ENCODE results near the gene TBC1D8. TPM values are rescaled to one million over a fixed set of nuclear protein-coding genes. Genes with fewer than 3 reads are reported as not detected.

TBC1D8 gene
- total and polyA plus RNA-seq, 2 experiments from 2014 or later = 18.0 to 36.9 TPM

DNA sequence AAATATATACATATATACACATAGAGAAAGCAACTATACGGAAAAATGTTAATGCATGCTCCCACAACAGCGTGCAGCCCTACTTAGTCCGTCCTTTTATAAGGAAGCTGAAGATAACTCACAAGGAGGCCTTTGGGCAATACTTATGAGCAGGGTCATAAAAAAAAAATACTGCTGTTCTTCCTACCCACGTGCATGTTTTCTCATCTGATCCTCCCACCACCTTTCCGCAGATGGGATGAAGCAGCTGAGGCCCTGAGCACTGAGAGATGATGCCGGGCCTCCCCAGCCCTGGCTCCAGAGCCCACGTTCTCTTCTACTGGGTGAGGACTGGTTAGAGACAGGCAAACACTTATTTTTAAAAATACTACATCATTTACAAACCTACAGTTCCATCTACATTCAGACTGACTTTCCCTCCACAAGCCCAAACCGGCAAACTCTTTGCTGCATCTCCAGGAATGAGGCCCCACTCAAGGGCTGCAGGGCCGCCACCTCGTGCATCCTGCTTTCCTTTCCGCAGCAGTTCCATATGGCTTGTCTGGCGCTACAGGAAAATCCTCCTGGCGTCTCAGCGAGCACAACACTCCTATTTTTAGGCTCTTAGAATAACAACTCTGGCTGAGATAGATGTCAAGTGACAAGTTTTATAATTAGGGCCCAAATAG is 41.6 kb downstream of the TBC1D8 start:
- Histone ChIP-seq H3K4me2 (peak overlapping the region; percentile 64), H2AFZ (no peak overlapping the region), H3K9me2 (ENCODE audit: insufficient read depth) (no peaks in the 10 kb centered on the region), H3K4me3 (no peak overlapping the region), H3K79me2 (replicated peaks; ENCODE audit: insufficient read depth) (peaks cover 84% of the 10 kb centered on the region), H4K20me1 (replicated peaks; ENCODE audit: insufficient read depth) (peaks cover 8% of the 10 kb centered on the region), H3F3A (replicated peaks; ENCODE audit: low read depth) (0 out of 2 replicates have a peak, but pooled peaks cover 3% of the 10 kb centered on the region), H3K36me3 (ENCODE audit: insufficient read depth) (no peaks in the 10 kb centered on the region), H3K27me3 (ENCODE audit: insufficient read depth) (no peaks in the 10 kb centered on the region), H3K4me1 (ENCODE audit: insufficient read depth) (peaks cover 65% of the 10 kb centered on the region), H3K27ac (ENCODE audit: low read depth) (no peak overlapping the region)
- H3K9me3 Mint-ChIP-seq = no peaks in the 10 kb centered on the region
- H3K27ac Mint-ChIP-seq = peak overlapping the region; percentile 34; the same call in 1 of the 2 replicates
- no peak for TF ChIP-seq ZNF331 (CRISPR knock-in tag; IDR thresholded peaks at IDR 0.05; ENCODE audit: low read depth)
- peaks cover 6% of the 10 kb centered on the region for H3K27me3 Mint-ChIP-seq (ENCODE audit: insufficient read depth, low read depth, poor library complexity)
- no peak overlapping the region for H3K4me3 Mint-ChIP-seq
- 0 out of 3 replicates have a peak, but pooled peaks have one; percentile 9 for ATAC-seq
- H3K36me3 Mint-ChIP-seq (ENCODE audit: low read depth) = no peaks in the 10 kb centered on the region
- peaks cover 73% of the 10 kb centered on the region for H3K4me1 Mint-ChIP-seq
- peak; percentile 36 for DNase-seq (ENCODE audit: low spot score)

DNA sequence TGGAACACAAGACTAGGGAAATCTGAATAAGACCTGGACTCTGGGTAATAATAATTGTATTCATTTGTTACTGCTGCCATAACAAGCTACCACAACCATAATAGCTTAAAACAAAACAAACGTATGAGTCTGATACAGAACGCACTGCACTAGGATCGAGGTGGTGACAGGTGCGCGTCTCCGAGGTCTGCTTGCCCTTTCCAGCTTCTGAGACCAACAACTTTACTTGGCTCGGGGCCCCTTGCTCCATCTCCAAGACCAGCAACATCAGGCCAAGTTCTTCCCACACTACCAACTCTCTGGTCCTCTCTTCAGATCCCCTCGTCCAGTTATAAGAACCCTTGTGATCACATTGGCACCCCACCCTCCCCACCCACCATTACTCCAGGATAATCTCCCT is 42.8 kb downstream of the TBC1D8 start:
- Histone ChIP-seq H3K4me3 (no peak overlapping the region), H3F3A (replicated peaks; ENCODE audit: low read depth) (no peaks in the 10 kb centered on the region), H3K4me2 (no peak overlapping the region), H3K27me3 (ENCODE audit: insufficient read depth) (no peaks in the 10 kb centered on the region), H2AFZ (no peak overlapping the region), H3K9me2 (ENCODE audit: insufficient read depth) (no peaks in the 10 kb centered on the region), H3K79me2 (replicated peaks; ENCODE audit: insufficient read depth) (peaks cover 96% of the 10 kb centered on the region), H3K4me1 (ENCODE audit: insufficient read depth) (peaks cover 57% of the 10 kb centered on the region), H4K20me1 (replicated peaks; ENCODE audit: insufficient read depth) (peaks cover 8% of the 10 kb centered on the region), H3K36me3 (ENCODE audit: insufficient read depth) (no peaks in the 10 kb centered on the region), H3K27ac (ENCODE audit: low read depth) (no peak overlapping the region)
- peaks cover 10% of the 10 kb centered on the region; the same call in 2 of the 3 replicates for H3K36me3 Mint-ChIP-seq (ENCODE audit: low read depth)
- peaks cover 6% of the 10 kb centered on the region for H3K27me3 Mint-ChIP-seq (ENCODE audit: insufficient read depth, low read depth, poor library complexity)
- no peak overlapping the region for H3K27ac Mint-ChIP-seq
- peaks cover 8% of the 10 kb centered on the region; the same call in 1 of the 3 replicates for H3K9me3 Mint-ChIP-seq
- ATAC-seq (no peak), DNase-seq (ENCODE audit: low spot score) (no peak)
- H3K4me1 Mint-ChIP-seq = peaks cover 67% of the 10 kb centered on the region
- no peak overlapping the region for H3K4me3 Mint-ChIP-seq
- TF ChIP-seq CREB1 (CRISPR knock-in tag; IDR thresholded peaks at IDR 0.05; ENCODE audit: low read depth) (no peak), EZH2 (IDR thresholded peaks at IDR 0.05; ENCODE audit: low read depth, unreplicated experiment) (no peak), ZNF114 (CRISPR knock-in tag; IDR thresholded peaks at IDR 0.05) (no peak), POLR2AphosphoS5 (IDR thresholded peaks at IDR 0.05; ENCODE audit: low read depth) (no peak), JUNB (IDR thresholded peaks at IDR 0.05; ENCODE audit: unreplicated experiment) (no peak)
- TF ChIP-seq, protein P1, sequence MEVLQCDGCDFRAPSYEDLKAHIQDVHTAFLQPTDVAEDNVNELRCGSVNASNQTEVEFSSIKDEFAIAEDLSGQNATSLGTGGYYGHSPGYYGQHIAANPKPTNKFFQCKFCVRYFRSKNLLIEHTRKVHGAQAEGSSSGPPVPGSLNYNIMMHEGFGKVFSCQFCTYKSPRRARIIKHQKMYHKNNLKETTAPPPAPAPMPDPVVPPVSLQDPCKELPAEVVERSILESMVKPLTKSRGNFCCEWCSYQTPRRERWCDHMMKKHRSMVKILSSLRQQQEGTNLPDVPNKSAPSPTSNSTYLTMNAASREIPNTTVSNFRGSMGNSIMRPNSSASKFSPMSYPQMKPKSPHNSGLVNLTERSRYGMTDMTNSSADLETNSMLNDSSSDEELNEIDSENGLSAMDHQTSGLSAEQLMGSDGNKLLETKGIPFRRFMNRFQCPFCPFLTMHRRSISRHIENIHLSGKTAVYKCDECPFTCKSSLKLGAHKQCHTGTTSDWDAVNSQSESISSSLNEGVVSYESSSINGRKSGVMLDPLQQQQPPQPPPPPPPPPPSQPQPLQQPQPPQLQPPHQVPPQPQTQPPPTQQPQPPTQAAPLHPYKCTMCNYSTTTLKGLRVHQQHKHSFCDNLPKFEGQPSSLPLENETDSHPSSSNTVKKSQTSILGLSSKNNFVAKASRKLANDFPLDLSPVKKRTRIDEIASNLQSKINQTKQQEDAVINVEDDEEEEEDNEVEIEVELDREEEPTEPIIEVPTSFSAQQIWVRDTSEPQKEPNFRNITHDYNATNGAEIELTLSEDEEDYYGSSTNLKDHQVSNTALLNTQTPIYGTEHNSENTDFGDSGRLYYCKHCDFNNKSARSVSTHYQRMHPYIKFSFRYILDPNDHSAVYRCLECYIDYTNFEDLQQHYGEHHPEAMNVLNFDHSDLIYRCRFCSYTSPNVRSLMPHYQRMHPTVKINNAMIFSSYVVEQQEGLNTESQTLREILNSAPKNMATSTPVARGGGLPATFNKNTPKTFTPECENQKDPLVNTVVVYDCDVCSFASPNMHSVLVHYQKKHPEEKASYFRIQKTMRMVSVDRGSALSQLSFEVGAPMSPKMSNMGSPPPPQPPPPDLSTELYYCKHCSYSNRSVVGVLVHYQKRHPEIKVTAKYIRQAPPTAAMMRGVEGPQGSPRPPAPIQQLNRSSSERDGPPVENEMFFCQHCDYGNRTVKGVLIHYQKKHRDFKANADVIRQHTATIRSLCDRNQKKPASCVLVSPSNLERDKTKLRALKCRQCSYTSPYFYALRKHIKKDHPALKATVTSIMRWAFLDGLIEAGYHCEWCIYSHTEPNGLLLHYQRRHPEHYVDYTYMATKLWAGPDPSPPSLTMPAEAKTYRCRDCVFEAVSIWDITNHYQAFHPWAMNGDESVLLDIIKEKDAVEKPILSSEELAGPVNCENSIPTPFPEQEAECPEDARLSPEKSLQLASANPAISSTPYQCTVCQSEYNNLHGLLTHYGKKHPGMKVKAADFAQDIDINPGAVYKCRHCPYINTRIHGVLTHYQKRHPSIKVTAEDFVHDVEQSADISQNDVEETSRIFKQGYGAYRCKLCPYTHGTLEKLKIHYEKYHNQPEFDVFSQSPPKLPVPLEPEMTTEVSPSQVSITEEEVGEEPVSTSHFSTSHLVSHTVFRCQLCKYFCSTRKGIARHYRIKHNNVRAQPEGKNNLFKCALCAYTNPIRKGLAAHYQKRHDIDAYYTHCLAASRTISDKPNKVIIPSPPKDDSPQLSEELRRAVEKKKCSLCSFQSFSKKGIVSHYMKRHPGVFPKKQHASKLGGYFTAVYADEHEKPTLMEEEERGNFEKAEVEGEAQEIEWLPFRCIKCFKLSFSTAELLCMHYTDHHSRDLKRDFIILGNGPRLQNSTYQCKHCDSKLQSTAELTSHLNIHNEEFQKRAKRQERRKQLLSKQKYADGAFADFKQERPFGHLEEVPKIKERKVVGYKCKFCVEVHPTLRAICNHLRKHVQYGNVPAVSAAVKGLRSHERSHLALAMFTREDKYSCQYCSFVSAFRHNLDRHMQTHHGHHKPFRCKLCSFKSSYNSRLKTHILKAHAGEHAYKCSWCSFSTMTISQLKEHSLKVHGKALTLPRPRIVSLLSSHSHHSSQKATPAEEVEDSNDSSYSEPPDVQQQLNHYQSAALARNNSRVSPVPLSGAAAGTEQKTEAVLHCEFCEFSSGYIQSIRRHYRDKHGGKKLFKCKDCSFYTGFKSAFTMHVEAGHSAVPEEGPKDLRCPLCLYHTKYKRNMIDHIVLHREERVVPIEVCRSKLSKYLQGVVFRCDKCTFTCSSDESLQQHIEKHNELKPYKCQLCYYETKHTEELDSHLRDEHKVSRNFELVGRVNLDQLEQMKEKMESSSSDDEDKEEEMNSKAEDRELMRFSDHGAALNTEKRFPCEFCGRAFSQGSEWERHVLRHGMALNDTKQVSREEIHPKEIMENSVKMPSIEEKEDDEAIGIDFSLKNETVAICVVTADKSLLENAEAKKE (CRISPR knock-in tag; IDR thresholded peaks at IDR 0.05) = no peak
- TF ChIP-seq, protein P2, sequence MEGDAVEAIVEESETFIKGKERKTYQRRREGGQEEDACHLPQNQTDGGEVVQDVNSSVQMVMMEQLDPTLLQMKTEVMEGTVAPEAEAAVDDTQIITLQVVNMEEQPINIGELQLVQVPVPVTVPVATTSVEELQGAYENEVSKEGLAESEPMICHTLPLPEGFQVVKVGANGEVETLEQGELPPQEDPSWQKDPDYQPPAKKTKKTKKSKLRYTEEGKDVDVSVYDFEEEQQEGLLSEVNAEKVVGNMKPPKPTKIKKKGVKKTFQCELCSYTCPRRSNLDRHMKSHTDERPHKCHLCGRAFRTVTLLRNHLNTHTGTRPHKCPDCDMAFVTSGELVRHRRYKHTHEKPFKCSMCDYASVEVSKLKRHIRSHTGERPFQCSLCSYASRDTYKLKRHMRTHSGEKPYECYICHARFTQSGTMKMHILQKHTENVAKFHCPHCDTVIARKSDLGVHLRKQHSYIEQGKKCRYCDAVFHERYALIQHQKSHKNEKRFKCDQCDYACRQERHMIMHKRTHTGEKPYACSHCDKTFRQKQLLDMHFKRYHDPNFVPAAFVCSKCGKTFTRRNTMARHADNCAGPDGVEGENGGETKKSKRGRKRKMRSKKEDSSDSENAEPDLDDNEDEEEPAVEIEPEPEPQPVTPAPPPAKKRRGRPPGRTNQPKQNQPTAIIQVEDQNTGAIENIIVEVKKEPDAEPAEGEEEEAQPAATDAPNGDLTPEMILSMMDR (conservative IDR thresholded peaks at IDR 0.05; ENCODE audit: low read depth in 2 of 2) = no peak
- TF ChIP-seq, protein P3, sequence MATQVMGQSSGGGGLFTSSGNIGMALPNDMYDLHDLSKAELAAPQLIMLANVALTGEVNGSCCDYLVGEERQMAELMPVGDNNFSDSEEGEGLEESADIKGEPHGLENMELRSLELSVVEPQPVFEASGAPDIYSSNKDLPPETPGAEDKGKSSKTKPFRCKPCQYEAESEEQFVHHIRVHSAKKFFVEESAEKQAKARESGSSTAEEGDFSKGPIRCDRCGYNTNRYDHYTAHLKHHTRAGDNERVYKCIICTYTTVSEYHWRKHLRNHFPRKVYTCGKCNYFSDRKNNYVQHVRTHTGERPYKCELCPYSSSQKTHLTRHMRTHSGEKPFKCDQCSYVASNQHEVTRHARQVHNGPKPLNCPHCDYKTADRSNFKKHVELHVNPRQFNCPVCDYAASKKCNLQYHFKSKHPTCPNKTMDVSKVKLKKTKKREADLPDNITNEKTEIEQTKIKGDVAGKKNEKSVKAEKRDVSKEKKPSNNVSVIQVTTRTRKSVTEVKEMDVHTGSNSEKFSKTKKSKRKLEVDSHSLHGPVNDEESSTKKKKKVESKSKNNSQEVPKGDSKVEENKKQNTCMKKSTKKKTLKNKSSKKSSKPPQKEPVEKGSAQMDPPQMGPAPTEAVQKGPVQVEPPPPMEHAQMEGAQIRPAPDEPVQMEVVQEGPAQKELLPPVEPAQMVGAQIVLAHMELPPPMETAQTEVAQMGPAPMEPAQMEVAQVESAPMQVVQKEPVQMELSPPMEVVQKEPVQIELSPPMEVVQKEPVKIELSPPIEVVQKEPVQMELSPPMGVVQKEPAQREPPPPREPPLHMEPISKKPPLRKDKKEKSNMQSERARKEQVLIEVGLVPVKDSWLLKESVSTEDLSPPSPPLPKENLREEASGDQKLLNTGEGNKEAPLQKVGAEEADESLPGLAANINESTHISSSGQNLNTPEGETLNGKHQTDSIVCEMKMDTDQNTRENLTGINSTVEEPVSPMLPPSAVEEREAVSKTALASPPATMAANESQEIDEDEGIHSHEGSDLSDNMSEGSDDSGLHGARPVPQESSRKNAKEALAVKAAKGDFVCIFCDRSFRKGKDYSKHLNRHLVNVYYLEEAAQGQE (IDR thresholded peaks at IDR 0.05; ENCODE audit: unreplicated experiment) = no peak

Measured in GM23338 (cell line).